NCI-H1417 (cell line): ENCODE measurements around the gene CEP250.
A peak's percentile ranks its signal among the peaks of the same experiment; 100 is the strongest.
"Not testable (repeated sequence)": the region's sequence is repeated elsewhere in the genome, so short reads cannot be mapped to it uniquely, and the experiment has no call there.

ENCODE experiments used
- DNase-seq, 3 experiments: peaks; one replicate each; lab custom pipeline; 2025; lab: John Stamatoyannopoulos, UW

Gene CEP250

GRCh38 chr20:35492352-35492751, 37.0 kb downstream of the CEP250 start:
- DNase-seq: no peak

- DNase-seq: no peak
These were observed 41.1 kb downstream of the CEP250 start for GRCh38 chr20:35496481-35496880.

- DNase-seq: no peak
These were observed 41.9 kb downstream of the CEP250 start for GRCh38 chr20:35497320-35497719.

GRCh38 chr20:35497780-35498189, 42.4 kb downstream of the CEP250 start:
- DNase-seq: no peak

- DNase-seq: no peak
These were observed 43.9 kb downstream of the CEP250 start for GRCh38 chr20:35499271-35499670.

- DNase-seq: no peak
These were observed 47.0 kb downstream of the CEP250 start for GRCh38 chr20:35502352-35502751.

GRCh38 chr20:35503281-35503680, 47.9 kb downstream of the CEP250 start:
- no peak for DNase-seq

- DNase-seq: no peak
These were observed 48.6 kb downstream of the CEP250 start for GRCh38 chr20:35503841-35504561.

- no peak for DNase-seq
These were observed 49.4 kb downstream of the CEP250 start for GRCh38 chr20:35504751-35505150.

GRCh38 chr20:35506179-35506578, 50.8 kb downstream of the CEP250 start:
- DNase-seq: no peak

GRCh38 chr20:35506872-35507638, 51.7 kb downstream of the CEP250 start:
- no peak for DNase-seq

- DNase-seq: no peak
These were observed 53.3 kb downstream of the CEP250 start for GRCh38 chr20:35508493-35509218.

- no peak for DNase-seq
These were observed 55.7 kb downstream of the CEP250 start for GRCh38 chr20:35510951-35511735.

- DNase-seq: peak; percentile 1 to 59 (median 29)
These were observed 56.5 kb downstream of the CEP250 start for GRCh38 chr20:35511814-35512420.

- no peak for DNase-seq
These were observed 59.1 kb downstream of the CEP250 start for GRCh38 chr20:35514371-35514932.

GRCh38 chr20:35515341-35515740, 59.9 kb downstream of the CEP250 start:
- DNase-seq: no peak

GRCh38 chr20:35515949-35516645, 60.7 kb downstream of the CEP250 start:
- no peak for DNase-seq

- DNase-seq: no peak
These were observed 61.7 kb downstream of the CEP250 start for GRCh38 chr20:35517125-35517524.

GRCh38 chr20:35517767-35518166, 62.4 kb downstream of the CEP250 start:
- DNase-seq: not testable (repeated sequence)

GRCh38 chr20:35518955-35519354, 63.6 kb downstream of the CEP250 start:
- DNase-seq: no peak
